Breast epithelium (tissue), 3 donors: Measurements from ENCODE around the gene ADGRG4.

Source experiments
- POLR2A ChIP-seq: fragments of 450-650 bp; IDR thresholded peaks from one replicate; pipeline ENCODE4 v1.6.1; 2016; ENCODE audit warnings: antibody characterized with exemption, mild to moderate bottlenecking, moderate library complexity
- TF ChIP-seq, protein P1 (sequence below), 3 donors: fragments of 450-650 bp; IDR thresholded peaks; one replicate each; pipeline ENCODE4 v1.5.1; 2016 to 2017; ENCODE audit warnings: antibody characterized with exemption in 3 of 3, mild to moderate bottlenecking in 3 of 3, moderate library complexity in 3 of 3

DNA sequence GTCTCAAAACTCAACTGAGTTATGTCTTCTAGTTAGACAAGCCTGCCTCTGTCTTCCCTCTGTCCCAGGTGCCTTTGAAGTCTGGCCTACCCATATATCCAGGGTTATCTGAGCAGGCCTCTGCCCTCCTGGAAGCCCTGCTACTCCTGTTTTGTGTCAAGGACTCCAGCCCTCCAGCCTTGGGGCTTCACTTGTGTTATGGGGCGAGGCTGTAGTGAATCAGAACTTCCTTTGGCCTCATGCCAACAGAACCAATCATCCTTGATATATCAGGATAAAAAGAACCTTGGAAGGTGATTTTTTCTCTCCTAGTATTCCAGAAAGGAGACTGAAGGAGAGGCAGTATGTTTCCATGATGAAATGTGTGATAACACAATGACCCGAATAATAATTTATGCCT, 8.9 kb upstream of the ADGRG4 start:
- TF ChIP-seq, protein P1, sequence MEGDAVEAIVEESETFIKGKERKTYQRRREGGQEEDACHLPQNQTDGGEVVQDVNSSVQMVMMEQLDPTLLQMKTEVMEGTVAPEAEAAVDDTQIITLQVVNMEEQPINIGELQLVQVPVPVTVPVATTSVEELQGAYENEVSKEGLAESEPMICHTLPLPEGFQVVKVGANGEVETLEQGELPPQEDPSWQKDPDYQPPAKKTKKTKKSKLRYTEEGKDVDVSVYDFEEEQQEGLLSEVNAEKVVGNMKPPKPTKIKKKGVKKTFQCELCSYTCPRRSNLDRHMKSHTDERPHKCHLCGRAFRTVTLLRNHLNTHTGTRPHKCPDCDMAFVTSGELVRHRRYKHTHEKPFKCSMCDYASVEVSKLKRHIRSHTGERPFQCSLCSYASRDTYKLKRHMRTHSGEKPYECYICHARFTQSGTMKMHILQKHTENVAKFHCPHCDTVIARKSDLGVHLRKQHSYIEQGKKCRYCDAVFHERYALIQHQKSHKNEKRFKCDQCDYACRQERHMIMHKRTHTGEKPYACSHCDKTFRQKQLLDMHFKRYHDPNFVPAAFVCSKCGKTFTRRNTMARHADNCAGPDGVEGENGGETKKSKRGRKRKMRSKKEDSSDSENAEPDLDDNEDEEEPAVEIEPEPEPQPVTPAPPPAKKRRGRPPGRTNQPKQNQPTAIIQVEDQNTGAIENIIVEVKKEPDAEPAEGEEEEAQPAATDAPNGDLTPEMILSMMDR (IDR thresholded peaks at IDR 0.05): no peak
- TF ChIP-seq POLR2A: no peak
